GM12864 (cell line): ENCODE results near the gene SLC39A11.
"Not testable (repeated sequence)": the region's sequence is repeated elsewhere in the genome, so short reads cannot be mapped to it uniquely, and the experiment has no call there.

Experiments
- DNase-seq: peaks from one replicate; pipeline ENCODE4 v3.0.0-alpha.2; 2011; ENCODE audit warnings: low read depth
- H3K4me3 ChIP-seq: 2 replicates; pipeline ENCODE4 v1.5.1; 2011; ENCODE audit warnings: mild to moderate bottlenecking, low read depth, low read length, control low read depth
- TF ChIP-seq, protein P1 (sequence below): IDR thresholded peaks from 2 replicates; pipeline ENCODE4 v1.5.1; 2011; ENCODE audit warnings: low read depth, mild to moderate bottlenecking, moderate library complexity, low read length, control low read depth, inconsistent platforms; ENCODE audit errors: missing control alignments

Gene SLC39A11

DNA sequence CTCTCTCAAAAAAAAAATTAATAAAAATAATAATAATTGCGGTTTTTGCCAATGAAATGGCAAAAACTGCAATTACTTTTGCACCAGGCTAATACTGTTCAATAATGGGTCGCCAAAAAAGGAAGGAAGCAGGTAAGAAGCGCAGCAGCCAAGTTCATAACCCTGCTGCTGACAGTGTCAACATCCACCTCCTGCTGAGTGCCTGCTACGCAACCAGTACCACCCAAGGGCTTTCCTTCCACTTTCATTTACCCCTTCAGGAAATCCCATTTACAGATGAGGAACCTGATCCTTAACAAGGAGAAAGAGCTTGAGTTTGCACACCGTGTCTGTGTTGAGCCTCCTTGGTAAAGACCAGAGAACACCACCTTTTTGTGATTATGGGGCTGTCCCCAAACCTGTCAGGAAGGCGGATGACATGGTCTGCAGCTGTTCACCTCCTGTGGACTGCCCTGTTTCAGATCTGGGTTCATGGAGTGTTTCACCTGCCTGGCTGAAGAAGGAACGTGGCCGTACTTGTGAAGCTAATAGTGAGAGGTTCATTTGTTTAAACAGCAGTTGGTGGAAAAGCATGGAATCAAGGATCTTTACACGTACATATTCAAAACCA lies 378.0 kb downstream of the SLC39A11 start:
- TF ChIP-seq, protein P1, sequence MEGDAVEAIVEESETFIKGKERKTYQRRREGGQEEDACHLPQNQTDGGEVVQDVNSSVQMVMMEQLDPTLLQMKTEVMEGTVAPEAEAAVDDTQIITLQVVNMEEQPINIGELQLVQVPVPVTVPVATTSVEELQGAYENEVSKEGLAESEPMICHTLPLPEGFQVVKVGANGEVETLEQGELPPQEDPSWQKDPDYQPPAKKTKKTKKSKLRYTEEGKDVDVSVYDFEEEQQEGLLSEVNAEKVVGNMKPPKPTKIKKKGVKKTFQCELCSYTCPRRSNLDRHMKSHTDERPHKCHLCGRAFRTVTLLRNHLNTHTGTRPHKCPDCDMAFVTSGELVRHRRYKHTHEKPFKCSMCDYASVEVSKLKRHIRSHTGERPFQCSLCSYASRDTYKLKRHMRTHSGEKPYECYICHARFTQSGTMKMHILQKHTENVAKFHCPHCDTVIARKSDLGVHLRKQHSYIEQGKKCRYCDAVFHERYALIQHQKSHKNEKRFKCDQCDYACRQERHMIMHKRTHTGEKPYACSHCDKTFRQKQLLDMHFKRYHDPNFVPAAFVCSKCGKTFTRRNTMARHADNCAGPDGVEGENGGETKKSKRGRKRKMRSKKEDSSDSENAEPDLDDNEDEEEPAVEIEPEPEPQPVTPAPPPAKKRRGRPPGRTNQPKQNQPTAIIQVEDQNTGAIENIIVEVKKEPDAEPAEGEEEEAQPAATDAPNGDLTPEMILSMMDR: no peak
- no peak for DNase-seq
- no peak overlapping the region for H3K4me3 ChIP-seq

DNA sequence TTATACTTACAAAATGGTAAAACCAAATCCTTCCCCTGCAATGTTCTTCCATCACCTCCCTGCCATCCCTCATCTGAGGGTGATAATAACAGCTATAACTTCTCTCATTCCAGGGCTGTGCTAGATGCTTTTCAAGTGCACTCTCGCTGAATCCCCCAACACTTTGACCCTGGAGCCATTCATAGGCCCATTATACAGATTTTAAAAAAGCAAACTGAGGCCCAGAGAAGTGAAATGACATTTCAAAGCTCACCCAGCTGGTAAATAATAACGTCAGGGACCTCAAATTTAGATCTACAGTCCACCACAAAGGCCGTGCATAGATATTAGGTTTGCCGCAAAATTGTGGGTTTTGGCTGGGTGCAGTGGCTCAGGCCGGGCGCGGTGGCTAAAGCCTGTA lies 378.8 kb downstream of the SLC39A11 start:
- TF ChIP-seq, protein P1: no peak
- H3K4me3 ChIP-seq: no peak overlapping the region
- DNase-seq: no peak

DNA sequence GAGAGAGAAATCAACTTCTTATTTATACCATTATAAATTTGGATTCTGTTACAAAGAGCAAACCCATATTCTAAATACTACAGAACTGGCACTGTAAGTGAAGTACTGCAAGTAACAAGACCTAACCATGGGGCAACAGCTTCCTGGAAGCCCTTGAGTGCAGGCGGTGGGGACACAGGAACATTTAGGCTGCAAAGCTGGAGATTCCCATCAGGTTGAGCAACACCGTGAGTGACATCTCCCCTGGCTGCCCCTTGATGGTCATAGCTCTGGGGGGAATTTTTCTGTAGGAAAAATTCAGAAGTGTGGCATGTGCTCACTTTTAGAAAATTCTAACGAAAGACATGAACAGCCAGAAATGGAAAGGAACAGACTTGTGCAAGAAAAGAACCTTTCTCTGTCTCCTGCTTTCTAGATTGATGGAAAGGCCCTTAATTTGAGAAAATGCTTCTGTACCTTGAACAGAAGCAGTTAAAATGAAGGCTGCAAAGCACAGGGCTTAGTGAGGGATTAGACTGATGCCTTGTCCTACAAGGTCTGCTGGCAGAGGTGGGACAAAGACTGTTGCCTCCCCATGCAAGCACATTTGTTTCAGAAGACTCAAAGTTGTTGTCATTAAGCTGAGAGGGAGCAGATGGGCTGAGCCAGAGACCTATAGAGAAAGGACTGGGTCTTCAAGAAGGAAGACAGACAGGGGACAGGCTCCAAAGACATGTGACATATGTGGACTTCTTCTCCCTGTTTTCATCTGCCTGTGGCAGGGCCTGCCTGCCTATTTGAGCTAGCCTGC lies 380.8 kb downstream of the SLC39A11 start:
- H3K4me3 ChIP-seq: no peak overlapping the region
- no peak for DNase-seq
- TF ChIP-seq, protein P1: no peak

DNA sequence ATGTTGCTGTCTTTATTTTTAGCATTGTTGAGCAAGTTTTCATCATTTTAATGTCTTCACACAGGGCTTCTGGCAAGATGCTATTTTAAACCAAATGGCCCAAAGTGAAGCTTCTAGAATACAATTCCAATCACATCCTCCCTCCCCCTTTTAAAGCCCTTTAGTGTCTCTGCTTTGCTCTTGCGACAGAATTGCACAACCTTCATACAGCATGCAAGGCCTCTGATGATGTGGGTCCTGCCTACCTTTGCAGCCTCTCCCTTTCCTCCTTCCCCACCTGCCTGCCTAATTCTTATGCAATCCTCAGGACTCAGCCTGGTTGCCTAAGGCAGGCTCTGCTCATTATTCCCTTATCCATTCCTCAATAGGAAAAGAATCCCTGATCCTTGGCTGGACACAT lies 381.7 kb downstream of the SLC39A11 start:
- DNase-seq: no peak
- TF ChIP-seq, protein P1: no peak
- H3K4me3 ChIP-seq: no peak overlapping the region

DNA sequence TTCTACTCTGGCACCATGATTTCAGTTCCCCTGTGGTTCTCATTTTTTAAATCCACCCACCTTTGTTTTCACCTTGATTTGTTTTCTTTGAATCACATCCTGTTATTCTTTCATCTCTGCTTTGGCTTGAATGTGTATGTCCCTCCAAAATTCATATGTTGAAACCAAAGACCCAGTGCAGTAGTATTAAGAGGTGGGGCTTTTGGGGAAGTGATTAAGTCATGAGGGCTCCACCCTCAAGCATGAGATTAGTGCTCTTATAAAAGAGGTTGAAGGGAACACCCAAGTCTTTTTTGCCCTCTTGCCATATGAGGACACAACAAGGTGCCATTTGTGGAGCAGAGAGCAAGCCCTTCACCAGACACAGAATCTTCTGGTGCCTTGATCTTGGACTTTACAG lies 382.3 kb downstream of the SLC39A11 start:
- no peak for DNase-seq
- H3K4me3 ChIP-seq: no peak overlapping the region
- TF ChIP-seq, protein P1: no peak

DNA sequence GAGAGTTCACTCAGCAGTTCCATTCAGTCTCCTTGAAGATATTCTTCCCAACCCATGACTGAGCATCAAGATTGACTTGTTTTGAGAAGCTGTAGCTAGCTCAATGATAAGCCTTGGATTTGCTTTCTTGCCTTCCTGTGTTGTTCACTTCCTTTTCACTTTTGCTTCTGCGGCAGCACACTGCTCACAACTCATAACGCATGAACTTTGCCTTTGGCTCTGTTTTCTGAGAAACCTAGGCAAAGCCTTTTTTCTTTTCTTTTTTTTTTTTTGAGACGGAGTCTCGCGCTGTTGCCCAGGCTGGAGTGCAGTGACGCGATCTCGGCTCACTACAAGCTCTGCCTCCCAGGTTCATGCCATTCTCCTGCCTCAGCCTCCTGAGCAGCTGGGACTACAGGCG lies 383.8 kb downstream of the SLC39A11 start:
- DNase-seq, H3K4me3 ChIP-seq: not testable (repeated sequence)

DNA sequence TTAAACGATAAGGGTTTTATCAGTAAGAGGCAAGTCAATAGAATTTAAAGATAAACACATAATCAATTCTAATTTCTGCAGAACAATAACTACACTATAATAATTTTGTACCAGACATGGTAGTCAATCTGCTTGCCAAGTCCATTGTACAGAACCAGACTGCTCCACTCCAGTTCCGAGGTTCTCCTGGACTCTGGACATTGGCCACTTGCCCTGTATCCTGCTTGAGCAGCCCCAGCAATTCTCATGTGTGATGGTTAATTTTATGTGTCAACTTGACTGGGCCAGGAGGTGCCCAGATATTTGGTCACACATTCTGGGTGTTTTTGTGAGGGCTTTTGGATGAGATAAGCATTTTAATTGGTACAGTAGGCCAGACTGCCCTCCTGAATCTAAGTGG lies 384.6 kb downstream of the SLC39A11 start:
- TF ChIP-seq, protein P1: no peak
- no peak overlapping the region for H3K4me3 ChIP-seq

More for the DNA sequence above, 384.6 kb downstream of the SLC39A11 start:
- DNase-seq: no peak
